Tibial nerve (tissue), 4 donors: Measurements from ENCODE around the gene GYPC.

ENCODE experiments used
- CTCF ChIP-seq, 5 experiments: fragments of 200-600 bp in 3 of 5; fragments of 450-650 bp in 2 of 5; sonication (generic) in 3 of 5; IDR thresholded peaks; one replicate each; pipeline ENCODE4 v1.5.1; 2016 to 2019; ENCODE audit warnings: antibody characterized with exemption in 5 of 5, mild to moderate bottlenecking in 3 of 5, moderate library complexity in 2 of 5
- EP300 ChIP-seq, 2 donors: sonication (generic); formaldehyde crosslinking; IDR thresholded peaks; one replicate each; pipeline ENCODE4 v1.6.1; 2017; ENCODE audit warnings: antibody characterized with exemption in 2 of 2, mild to moderate bottlenecking in 1 of 2
- POLR2A ChIP-seq, 2 donors: fragments of 450-650 bp; IDR thresholded peaks; one replicate each; pipeline ENCODE4 v1.6.1; 2017; ENCODE audit warnings: antibody characterized with exemption in 2 of 2, mild to moderate bottlenecking in 2 of 2, moderate library complexity in 2 of 2

- TF ChIP-seq POLR2A (IDR thresholded peaks at IDR 0.05) (no peak), CTCF (IDR thresholded peaks at IDR 0.05) (no peak), EP300 (IDR thresholded peaks at IDR 0.05) (no peak)
Measured at GRCh38 chr2:126662621-126663020, 6.7 kb downstream of the GYPC start.
